GM23248 (cell line): Measurements from ENCODE around the gene DOP1A.

Experiments used
- EZH2 ChIP-seq: fragments of 200-600 bp; sonication (generic); IDR thresholded peaks from 2 replicates; pipeline ENCODE4 v1.6.1; 2018; ENCODE audit warnings: antibody characterized with exemption, mild to moderate bottlenecking; ENCODE audit not compliant: insufficient read depth, poor library complexity, severe bottlenecking
- EZH2phosphoT487 ChIP-seq: fragments of 200-600 bp; sonication (generic); IDR thresholded peaks from 2 replicates; pipeline ENCODE4 v1.6.1; 2018; ENCODE audit warnings: antibody characterized with exemption, moderate library complexity, mild to moderate bottlenecking, low read depth; ENCODE audit not compliant: insufficient read depth

DNA sequence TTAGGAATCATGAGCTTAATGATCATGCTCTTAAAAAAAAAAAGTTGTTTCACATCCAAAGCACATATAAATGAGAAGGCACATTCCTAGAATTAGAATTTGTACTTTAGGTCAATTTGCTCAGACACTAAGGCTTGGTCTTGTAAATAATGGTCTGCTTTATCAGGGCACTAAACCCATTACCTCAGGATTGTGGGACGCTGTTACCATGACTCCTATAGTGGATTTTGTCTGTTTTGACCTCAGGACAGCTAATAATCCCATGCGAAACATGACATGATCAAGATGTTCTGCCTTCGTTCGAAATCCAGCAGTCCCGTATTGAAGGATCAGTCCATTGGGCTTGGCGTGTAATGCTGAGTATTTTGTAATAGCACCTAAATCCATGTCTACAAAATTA lies 123.2 kb downstream of the DOP1A start:
- TF ChIP-seq EZH2 (no peak), EZH2phosphoT487 (no peak)
